Mesenteric fat pad (tissue), 1 donor: Measurements from ENCODE around the gene FER1L5. TPM values are rescaled to one million over a fixed set of nuclear protein-coding genes. Genes with fewer than 3 reads are reported as not detected.
A peak's percentile ranks its signal among the peaks of the same experiment; 100 is the strongest.
"Not testable (repeated sequence)": the region's sequence is repeated elsewhere in the genome, so short reads cannot be mapped to it uniquely, and the experiment has no call there.

Experiments
- DNase-seq: peaks from one replicate; pipeline ENCODE4 v3.0.0-alpha.2; 2020; ENCODE audit warnings: low spot score
- total RNA-seq: library from RNA; stranded (reverse); fragmentation: NEBNext Ultra II Directional; extraction: Animal tissue kit (Norgen Biotek cat#: 25700); gene quantifications from one replicate; pipeline ENCODE4 v1.2.1, GENCODE V29; 2021
- donor health status: DM: yes; HTN: yes; CAD: no.

The FER1L5 gene
- total RNA-seq, 1 donor from 2014 or later, result 0.06 TPM

GRCh38 chr2:96633641-96634040, 8.9 kb upstream of the FER1L5 start:
- no peak for DNase-seq

GRCh38 chr2:96636551-96637171, 5.9 kb upstream of the FER1L5 start:
- no peak for DNase-seq

- DNase-seq, result peak; percentile 96
These were observed 5.0 kb upstream of the FER1L5 start for GRCh38 chr2:96637385-96638143.

GRCh38 chr2:96638144-96639121, 4.1 kb upstream of the FER1L5 start, which contains the start of gene KANSL3:
KANSL3 (minus strand) TSS chr2:96638312; CDS start chr2:96637135, 1,177 bp downstream.
- DNase-seq, result peak; percentile 98

GRCh38 chr2:96647681-96648080, 5.1 kb downstream of the FER1L5 start:
- DNase-seq, result peak; percentile 72

- DNase-seq, result no peak
These were observed 5.9 kb downstream of the FER1L5 start for GRCh38 chr2:96648306-96648930.

GRCh38 chr2:96649342-96649741, 6.8 kb downstream of the FER1L5 start:
- DNase-seq, result peak; percentile 86

GRCh38 chr2:96651793-96652192, 9.2 kb downstream of the FER1L5 start:
- peak; percentile 77 for DNase-seq

- not testable (repeated sequence) for DNase-seq
These were observed 12.2 kb downstream of the FER1L5 start for GRCh38 chr2:96654791-96655190.

GRCh38 chr2:96655526-96655925, 13.0 kb downstream of the FER1L5 start:
- no peak for DNase-seq

GRCh38 chr2:96656540-96656939, 14.0 kb downstream of the FER1L5 start:
- DNase-seq, result no peak

- no peak for DNase-seq
These were observed 18.8 kb downstream of the FER1L5 start for GRCh38 chr2:96661324-96661723.

GRCh38 chr2:96662360-96662759, 19.8 kb downstream of the FER1L5 start:
- no peak for DNase-seq

- no peak for DNase-seq
These were observed 20.6 kb downstream of the FER1L5 start for GRCh38 chr2:96663177-96663576.

- no peak for DNase-seq
These were observed 21.3 kb downstream of the FER1L5 start for GRCh38 chr2:96663829-96664228.

- DNase-seq, result no peak
These were observed 21.9 kb downstream of the FER1L5 start for GRCh38 chr2:96664366-96664925.

- DNase-seq, result no peak
These were observed 22.6 kb downstream of the FER1L5 start for GRCh38 chr2:96665083-96665569.

- DNase-seq, result not testable (repeated sequence)
These were observed 23.2 kb downstream of the FER1L5 start for GRCh38 chr2:96665717-96666116.

- no peak for DNase-seq
These were observed 26.2 kb downstream of the FER1L5 start for GRCh38 chr2:96668771-96669170.

GRCh38 chr2:96669539-96670215, 27.1 kb downstream of the FER1L5 start:
- DNase-seq, result no peak
